Pancreas (tissue), 10 donors: Measurements from ENCODE around the gene NGRN. TPM values are rescaled to one million over a fixed set of nuclear protein-coding genes. Genes with fewer than 3 reads are reported as not detected.

ENCODE experiments used
- ATAC-seq, 4 donors: fragments of 200-7000 bp; cut with Tn5 transposase; one replicate each; pipeline versions ENCODE4 v1.8.0 to v1.9.1; 2020; ENCODE audit warnings: mild to moderate bottlenecking in 4 of 4, moderate library complexity in 4 of 4
- DNase-seq, 6 donors: peaks; one replicate each; pipeline ENCODE4 v3.0.0-alpha.2; 2020
- FAIRE-seq: peaks from 2 replicates; lab custom pipeline; 2012; peaks lifted over from hg19 to GRCh38; lab: Jason Lieb, UNC
- H3K27ac ChIP-seq, 4 donors: fragments of 200-600 bp; sonication (generic); 1 replicate in 3 of 4; 2 replicates in 1 of 4; pipeline versions ENCODE4 v1.5.0 to v1.8.0; 2020
- H3K27me3 ChIP-seq, 4 donors: fragments of 200-600 bp; one replicate each; pipeline ENCODE4 v1.8.0; 2021
- H3K36me3 ChIP-seq, 3 donors: fragments of 200-600 bp; sonication (generic) in 1 of 3; one replicate each; pipeline versions ENCODE4 v1.5.0 to v1.8.0; 2020 to 2021
- H3K4me1 ChIP-seq, 3 donors: fragments of 200-600 bp; one replicate each; pipeline ENCODE4 v1.8.0; 2021
- H3K4me3 ChIP-seq, 4 donors: fragments of 200-600 bp; sonication (generic) in 2 of 4; one replicate each; pipeline versions ENCODE4 v1.5.0 to v1.8.0; 2020 to 2021
- H3K9me3 ChIP-seq, 4 donors: fragments of 200-600 bp; one replicate each; pipeline ENCODE4 v1.8.0; 2021
- CTCF ChIP-seq, 4 donors: fragments of 200-600 bp; sonication (generic) in 3 of 4; IDR thresholded peaks; one replicate each; pipeline versions ENCODE4 v1.5.0 to v1.8.0; 2021; ENCODE audit warnings: antibody characterized with exemption in 4 of 4
- WGBS, 2 donors: extraction: QIAGEN DNeasy Blood & Tissue Kit; methylation state at CpG; one replicate each; pipeline ENCODE4 v1.1.7; 2013; 5-methylcytosine and 5-hydroxymethylcytosine counted together
- intact Hi-C, 3 donors: fragments of 100-400 bp; cut with DNase I; formaldehyde crosslinking; loops; one replicate each; pipeline versions ENCODE4 v1.11.1 to v1.14.2; 2022
- polyA plus RNA-seq, 2 donors: library from polyadenylated mRNA; stranded (reverse); fragments of 200-250 nt; gene quantifications; one replicate each; pipeline ENCODE4 v1.2.3, GENCODE V29; 2013
- total RNA-seq, 6 donors: library from RNA; stranded (reverse); fragmentation: NEBNext Ultra II Directional in 4 of 6; extraction: Animal tissue kit (Norgen Biotek cat#: 25700) in 4 of 6; gene quantifications; one replicate each; pipeline versions ENCODE4 v1.2.1 to v1.2.4, GENCODE V29; 2021 to 2023
- donor health status: healthy with polysubstance abuse.
- donor health status: DM: no; HTN: no; CAD: no; lungs with moderate emphysema.
- donor health status: DM: no; HTN: no; CAD: no.
- donor health status: control.
- donor health status: control.
- donor health status: Bipolar disorder and iron deficiency.
- donor health status: DM: yes; HTN: yes; CAD: no.
- donor health status: DM: no; HTN: no; CAD: no.
- donor health status: DM: no; HTN: no; CAD: no.
- donor health status: DM: yes; HTN: yes; CAD: no.

Gene NGRN
- total and polyA plus RNA-seq, 8 donors: 19.3 to 46.8 (median 27.1) TPM

GRCh38 chr15:90230071-90230494 lies 35.4 kb upstream of the NGRN start:
- WGBS, 2 donors: 12 to 14% methylated on average over 12 of the region's 12 CpGs
- peaks cover 3 to 33% (median 11%) of the 10 kb centered on the region in 3 donors for H3K36me3 ChIP-seq
- ATAC-seq: peak; percentile 38 to 53 (median 47)
- H3K27me3 ChIP-seq: no peaks in the 10 kb centered on the region
- peak overlapping the region in 2 of 4 donors; percentile 31 to 90 for H3K4me3 ChIP-seq
- peak; percentile 84 to 95 (median 90) for DNase-seq
- TF ChIP-seq CTCF (IDR thresholded peaks at IDR 0.05): no peak
- peak overlapping the region; percentile 78 to 90 (median 85) for H3K27ac ChIP-seq
- intact Hi-C loops: no loop called here
- H3K9me3 ChIP-seq: no peaks in the 10 kb centered on the region
- FAIRE-seq: no peak
- peaks cover 38 to 57% (median 47%) of the 10 kb centered on the region in 3 donors for H3K4me1 ChIP-seq

GRCh38 chr15:90230610-90231009 lies 34.9 kb upstream of the NGRN start:
- no peaks in the 10 kb centered on the region for H3K9me3 ChIP-seq
- TF ChIP-seq CTCF (IDR thresholded peaks at IDR 0.05): no peak
- intact Hi-C loops: no loop called here
- WGBS, 2 donors: 32 to 48% methylated on average over 8 of the region's 8 CpGs
- peaks cover 38 to 57% (median 47%) of the 10 kb centered on the region in 3 donors for H3K4me1 ChIP-seq
- peaks cover 3 to 27% (median 7%) of the 10 kb centered on the region in 3 donors for H3K36me3 ChIP-seq
- no peaks in the 10 kb centered on the region for H3K27me3 ChIP-seq
- H3K4me3 ChIP-seq: peak overlapping the region in 2 of 4 donors; percentile 31 to 90
- no peak for ATAC-seq
- no peak for FAIRE-seq
- peak in 2 of 6 donors; percentile 31 to 73 for DNase-seq
- peak overlapping the region; percentile 78 to 90 (median 85) for H3K27ac ChIP-seq

- peak overlapping the region in 3 of 4 donors; percentile 60 to 90 (median 89) for H3K4me3 ChIP-seq
- peaks cover 0 to 20% (median 3%) of the 10 kb centered on the region in 3 donors for H3K36me3 ChIP-seq
- H3K9me3 ChIP-seq: no peaks in the 10 kb centered on the region
- intact Hi-C loops: no loop called here
- no peaks in the 10 kb centered on the region for H3K27me3 ChIP-seq
- no peak for TF ChIP-seq CTCF (IDR thresholded peaks at IDR 0.05)
- peak overlapping the region; percentile 78 to 90 (median 85) for H3K27ac ChIP-seq
- peak in 4 of 6 donors; percentile 43 to 67 (median 52) for DNase-seq
- H3K4me1 ChIP-seq: peaks cover 38 to 57% (median 47%) of the 10 kb centered on the region in 3 donors
- 36 to 43% methylated on average over 27 of the region's 27 CpGs for WGBS, 2 donors
- no peak for FAIRE-seq
- no peak for ATAC-seq
These were observed 34.1 kb upstream of the NGRN start for GRCh38 chr15:90231028-90232017.

- DNase-seq (peak in 1 of 6 donors; percentile 35), ATAC-seq (no peak), FAIRE-seq (no peak)
- WGBS, 2 donors: 40 to 41% methylated on average over 13 of the region's 13 CpGs
- no peaks in the 10 kb centered on the region for H3K9me3 ChIP-seq
- no peaks in the 10 kb centered on the region for H3K27me3 ChIP-seq
- peak overlapping the region; percentile 87 to 98 (median 93) for H3K27ac ChIP-seq
- intact Hi-C loops: no loop called here
- H3K36me3 ChIP-seq: peaks cover 0 to 15% (median 3%) of the 10 kb centered on the region in 3 donors
- peaks cover 34 to 53% (median 45%) of the 10 kb centered on the region in 3 donors for H3K4me1 ChIP-seq
- H3K4me3 ChIP-seq: peak overlapping the region in 3 of 4 donors; percentile 60 to 90 (median 89)
- no peak for TF ChIP-seq CTCF (IDR thresholded peaks at IDR 0.05)
These were observed 33.3 kb upstream of the NGRN start for GRCh38 chr15:90232196-90232595.
